GM21529 (cell line): Measurements from ENCODE around the gene IRF8.
A peak's percentile ranks its signal among the peaks of the same experiment; 100 is the strongest.
"Not testable (repeated sequence)": the region's sequence is repeated elsewhere in the genome, so short reads cannot be mapped to it uniquely, and the experiment has no call there.

Experiments used
- ATAC-seq: cut with Tn5 transposase; IDR thresholded peaks from one replicate; pipeline ENCODE4 v1.9.1; 2021; ENCODE audit not compliant: unreplicated experiment

IRF8 gene

GRCh38 chr16:85868495-85868894, 30.5 kb upstream of the IRF8 start:
- no peak for ATAC-seq

- ATAC-seq, result no peak
Observed at GRCh38 chr16:85869206-85869605, 29.8 kb upstream of the IRF8 start.

GRCh38 chr16:85869785-85870558, 29.0 kb upstream of the IRF8 start:
- ATAC-seq, result no peak

GRCh38 chr16:85871756-85872155, 27.2 kb upstream of the IRF8 start:
- no peak for ATAC-seq

GRCh38 chr16:85872734-85873133, 26.2 kb upstream of the IRF8 start:
- no peak for ATAC-seq

- ATAC-seq, result no peak
Observed at GRCh38 chr16:85873153-85873552, 25.8 kb upstream of the IRF8 start.

- ATAC-seq, result not testable (repeated sequence)
Observed at GRCh38 chr16:85874031-85874430, 24.9 kb upstream of the IRF8 start.

- no peak for ATAC-seq
Observed at GRCh38 chr16:85878407-85878806, 20.6 kb upstream of the IRF8 start.

GRCh38 chr16:85878875-85879274, 20.1 kb upstream of the IRF8 start:
- ATAC-seq, result no peak

GRCh38 chr16:85879549-85879948, 19.4 kb upstream of the IRF8 start:
- no peak for ATAC-seq

GRCh38 chr16:85879975-85880831, 18.8 kb upstream of the IRF8 start:
- peak; percentile 86 for ATAC-seq

- no peak for ATAC-seq
Observed at GRCh38 chr16:85880861-85881260, 18.1 kb upstream of the IRF8 start.

GRCh38 chr16:85881436-85881835, 17.5 kb upstream of the IRF8 start:
- no peak for ATAC-seq

GRCh38 chr16:85882181-85882810, 16.7 kb upstream of the IRF8 start:
- no peak for ATAC-seq

- ATAC-seq, result no peak
Observed at GRCh38 chr16:85883813-85884212, 15.1 kb upstream of the IRF8 start.

GRCh38 chr16:85884808-85885463, 14.0 kb upstream of the IRF8 start:
- no peak for ATAC-seq

- no peak for ATAC-seq
Observed at GRCh38 chr16:85885537-85885936, 13.4 kb upstream of the IRF8 start.

- peak; percentile 92 for ATAC-seq
Observed at GRCh38 chr16:85888405-85889331, 10.3 kb upstream of the IRF8 start.

- ATAC-seq, result no peak
Observed at GRCh38 chr16:85891033-85891775, 7.8 kb upstream of the IRF8 start.
